OCI-LY1 (cell line): Measurements from ENCODE around the gene NCAPH2.

ENCODE experiments used
- CTCF ChIP-seq: fragments of 200-600 bp; sonication (generic), shearing (Covaris generic); IDR thresholded peaks from 2 replicates; pipeline ENCODE4 v1.5.1; 2017; ENCODE audit warnings: mild to moderate bottlenecking, antibody characterized with exemption, low read length, moderate library complexity, mixed read lengths
- EZH2 ChIP-seq: fragments of 200-600 bp; sonication (generic), shearing (Covaris generic); IDR thresholded peaks from 2 replicates; pipeline ENCODE4 v1.8.0; 2017; ENCODE audit warnings: borderline replicate concordance, mixed run types, mild to moderate bottlenecking, antibody characterized with exemption, low read length, moderate library complexity, mixed read lengths

GRCh38 chr22:50542416-50542927 is 34.4 kb downstream of the NCAPH2 start:
- TF ChIP-seq CTCF: no peak; the same call in 1 of the 2 replicates
- no peak for TF ChIP-seq EZH2
